GM21381 (cell line): ENCODE measurements around the gene CDH18.
"Not testable (repeated sequence)": the region's sequence is repeated elsewhere in the genome, so short reads cannot be mapped to it uniquely, and the experiment has no call there.

Source experiments
- ATAC-seq: cut with Tn5 transposase; IDR thresholded peaks from one replicate; pipeline ENCODE4 v1.9.1; 2021; ENCODE audit warnings: mild to moderate bottlenecking, moderate library complexity; ENCODE audit not compliant: unreplicated experiment

Gene CDH18

GRCh38 chr5:19865336-19866089 lies 122.5 kb downstream of the CDH18 start:
- no peak for ATAC-seq

DNA sequence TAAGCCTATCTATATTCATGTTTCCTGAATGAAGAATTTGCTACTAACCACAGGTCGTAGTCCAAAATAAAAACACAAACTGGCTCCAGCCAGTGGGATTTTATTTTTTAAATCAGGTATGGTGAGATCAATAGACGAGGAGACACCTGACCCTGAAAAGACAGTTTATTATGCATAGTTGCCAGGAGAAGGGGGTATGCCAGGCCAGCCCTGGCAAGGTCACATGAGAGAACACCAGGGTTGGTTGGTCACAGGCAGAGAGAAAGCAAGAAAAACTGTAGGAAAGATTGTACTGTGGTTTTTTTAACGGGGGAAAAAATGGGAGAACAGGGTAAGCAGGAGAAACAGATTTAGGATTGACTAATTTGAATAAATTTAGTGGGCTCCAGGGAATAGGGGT lies 125.3 kb downstream of the CDH18 start:
- ATAC-seq = no peak

- ATAC-seq = no peak
Observed at GRCh38 chr5:19859020-19859419, 129.0 kb downstream of the CDH18 start.

DNA sequence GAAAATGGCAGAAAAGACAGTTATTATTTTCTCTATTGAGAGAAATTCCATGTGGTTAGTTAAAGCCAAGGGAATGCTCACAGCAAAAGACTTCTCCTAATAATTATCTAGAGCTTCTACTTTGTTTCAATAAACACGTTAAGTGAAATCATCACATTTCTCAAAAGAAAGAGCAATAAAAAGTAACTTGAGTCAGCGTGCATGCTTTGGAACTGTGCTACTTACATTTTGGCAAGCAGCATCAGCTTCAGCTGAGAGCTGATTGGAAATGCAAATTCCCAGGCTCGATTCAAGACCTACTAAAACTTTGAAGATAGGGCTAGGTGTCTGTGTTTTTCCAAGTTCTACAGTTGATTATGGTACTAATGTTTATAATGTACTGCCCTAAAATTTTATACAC lies 132.1 kb downstream of the CDH18 start:
- ATAC-seq = no peak

GRCh38 chr5:19855453-19855852 lies 132.5 kb downstream of the CDH18 start:
- no peak for ATAC-seq

GRCh38 chr5:19855031-19855430 lies 133.0 kb downstream of the CDH18 start:
- ATAC-seq = no peak

DNA sequence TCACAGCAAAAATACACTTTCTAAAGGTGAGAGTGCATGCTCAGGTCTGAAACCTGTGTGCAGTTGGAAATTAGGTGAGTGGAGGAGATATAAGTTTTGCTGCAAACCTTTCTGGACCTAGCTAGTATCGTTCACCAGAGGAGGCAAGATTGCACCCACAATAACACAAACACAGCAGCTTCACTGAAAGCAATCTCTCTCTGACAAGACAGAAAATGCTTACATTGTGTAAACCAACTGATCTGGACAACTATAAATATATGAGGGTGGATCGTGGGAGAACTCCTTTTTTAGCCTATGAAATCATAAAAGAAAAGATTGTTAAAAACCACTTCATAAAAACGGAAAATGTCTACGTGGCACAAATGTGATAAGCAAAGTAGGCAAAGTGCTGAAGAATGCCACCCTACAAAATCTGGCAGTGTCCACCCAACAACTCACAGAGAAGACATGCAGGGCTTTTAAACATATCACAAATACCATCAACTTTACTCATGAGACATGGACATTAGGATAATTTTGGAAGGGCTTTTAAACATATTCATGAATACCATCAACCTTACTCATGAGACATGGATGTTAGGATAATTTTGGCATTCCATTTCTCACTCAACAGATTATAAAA lies 134.3 kb downstream of the CDH18 start:
- no peak for ATAC-seq

DNA sequence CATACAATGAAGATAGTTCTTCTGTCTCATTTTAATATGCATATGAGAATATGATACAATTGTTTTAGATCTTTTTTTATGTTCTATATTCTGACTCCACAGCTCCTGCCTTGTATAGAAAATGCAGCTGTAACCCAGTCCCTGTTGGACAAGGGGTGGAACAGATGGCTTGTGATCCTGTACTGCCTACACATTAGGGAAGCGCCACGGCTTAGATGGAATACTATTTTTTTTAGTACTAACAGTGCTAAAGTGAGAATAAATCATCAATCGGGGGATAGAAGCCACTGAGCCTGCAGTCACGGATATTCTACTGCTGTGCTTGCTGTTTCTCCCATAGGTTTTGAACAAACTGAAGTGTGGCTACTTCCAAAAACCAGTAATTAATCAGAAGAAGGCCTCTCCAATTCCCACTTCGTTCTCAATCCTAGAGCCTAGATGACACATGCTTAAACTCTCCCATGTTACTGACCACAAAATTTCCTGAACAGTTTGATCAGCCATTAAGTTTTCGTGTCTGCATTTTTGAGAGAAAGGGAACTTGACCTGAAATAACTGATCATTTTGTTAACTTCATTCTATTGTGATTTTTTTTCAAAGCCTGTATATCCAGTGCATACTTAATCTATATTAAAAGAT lies 150.3 kb downstream of the CDH18 start:
- no peak for ATAC-seq

DNA sequence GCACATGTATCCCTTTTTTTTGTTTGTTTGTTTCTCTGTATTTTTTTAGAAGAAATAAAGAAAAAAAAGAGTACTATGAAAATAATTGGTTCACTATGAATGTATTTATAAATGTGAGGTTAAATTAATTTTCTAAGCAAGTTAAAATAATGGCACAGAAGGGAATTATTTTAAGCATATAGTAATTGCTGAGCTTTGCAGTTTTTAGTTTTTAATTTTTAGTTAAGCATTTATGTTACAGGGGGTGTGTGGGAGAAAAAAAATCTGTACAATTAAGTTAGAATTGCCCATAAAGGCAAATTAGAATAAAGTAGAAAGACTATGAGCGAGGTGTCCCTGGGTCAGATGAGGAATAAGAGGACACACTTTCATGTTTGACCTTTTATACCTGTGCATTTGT lies 152.6 kb downstream of the CDH18 start:
- ATAC-seq = no peak

DNA sequence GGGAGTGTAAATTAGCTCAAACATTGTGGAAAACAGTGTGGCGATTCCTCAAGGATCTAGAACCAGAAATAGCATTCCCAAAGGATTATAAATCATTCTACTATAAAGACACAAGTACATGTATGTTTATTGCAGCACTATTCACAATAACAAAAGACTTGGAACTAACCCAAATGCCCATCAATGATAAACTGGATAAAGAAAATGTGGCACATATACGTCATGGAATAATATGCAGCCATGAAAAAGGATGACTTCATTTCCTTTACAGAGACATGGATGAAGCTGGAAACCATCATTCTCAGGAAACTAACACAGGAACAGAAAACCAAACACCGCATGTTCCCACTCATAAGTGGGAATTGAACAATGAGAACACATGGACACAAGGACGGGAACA lies 175.3 kb downstream of the CDH18 start:
- not testable (repeated sequence) for ATAC-seq

- ATAC-seq = no peak
Observed at GRCh38 chr5:19806756-19807155, 181.2 kb downstream of the CDH18 start.

DNA sequence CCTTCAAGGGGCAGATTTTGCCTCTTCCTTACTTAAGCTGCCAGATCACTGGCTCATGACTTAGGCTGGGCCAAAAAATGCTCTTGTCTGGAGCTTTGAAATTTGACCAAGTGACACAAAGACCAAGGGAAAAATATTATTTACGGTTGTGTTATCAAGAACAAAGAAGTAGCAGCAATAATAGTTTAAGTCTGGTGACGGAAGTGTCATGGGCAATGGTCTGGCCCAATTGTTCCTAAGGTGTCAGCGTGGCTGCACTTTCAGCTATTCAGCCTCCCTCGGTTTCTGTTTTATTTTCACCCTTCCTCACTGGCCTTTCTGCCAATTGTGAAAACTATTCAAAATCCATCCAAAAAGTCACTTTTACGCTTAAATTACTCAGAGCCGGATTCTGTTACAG lies 185.3 kb downstream of the CDH18 start:
- ATAC-seq = no peak

DNA sequence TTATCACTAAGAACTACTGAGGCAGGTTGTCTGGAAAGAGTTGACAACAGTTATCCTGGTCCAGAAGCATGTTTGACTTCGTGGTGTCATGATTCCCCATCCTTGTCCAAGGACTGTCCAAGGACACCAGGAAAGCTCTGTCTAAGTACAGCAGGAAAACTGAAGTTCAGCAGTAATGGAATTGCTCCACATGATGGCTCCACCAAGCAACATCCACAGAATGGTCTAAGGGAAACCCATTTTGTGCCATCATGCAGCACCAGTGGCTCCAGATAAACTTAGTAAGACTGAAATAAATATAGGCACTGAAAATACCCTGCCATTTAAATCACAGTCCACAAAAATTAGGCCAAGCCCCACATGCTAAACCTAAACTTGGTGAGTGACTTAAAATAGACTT lies 192.8 kb downstream of the CDH18 start:
- ATAC-seq = no peak

- ATAC-seq = no peak
Observed at GRCh38 chr5:19790829-19791466, 197.1 kb downstream of the CDH18 start.

- no peak for ATAC-seq
Observed at GRCh38 chr5:19782566-19782965, 205.4 kb downstream of the CDH18 start.

DNA sequence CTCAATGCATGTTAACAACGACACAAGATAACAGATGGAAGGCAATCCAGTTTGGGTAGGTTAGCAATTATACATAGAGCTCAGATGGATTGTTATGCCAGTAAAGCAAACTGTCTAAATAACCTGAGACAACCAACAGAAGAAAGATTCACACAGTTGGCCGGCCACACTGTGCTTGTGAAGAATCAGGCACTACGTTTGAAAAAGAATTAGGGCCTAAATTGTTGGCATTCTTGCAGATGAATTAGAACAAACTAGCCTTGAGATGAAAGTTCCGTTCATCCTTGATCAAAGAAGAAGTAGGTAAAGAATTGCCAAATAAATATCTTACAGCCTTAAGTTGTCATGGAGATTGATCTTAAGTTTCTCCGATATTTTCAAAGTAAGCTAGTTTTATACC lies 210.6 kb downstream of the CDH18 start:
- no peak for ATAC-seq

- not testable (repeated sequence) for ATAC-seq
Observed at GRCh38 chr5:19776886-19777285, 211.1 kb downstream of the CDH18 start.

DNA sequence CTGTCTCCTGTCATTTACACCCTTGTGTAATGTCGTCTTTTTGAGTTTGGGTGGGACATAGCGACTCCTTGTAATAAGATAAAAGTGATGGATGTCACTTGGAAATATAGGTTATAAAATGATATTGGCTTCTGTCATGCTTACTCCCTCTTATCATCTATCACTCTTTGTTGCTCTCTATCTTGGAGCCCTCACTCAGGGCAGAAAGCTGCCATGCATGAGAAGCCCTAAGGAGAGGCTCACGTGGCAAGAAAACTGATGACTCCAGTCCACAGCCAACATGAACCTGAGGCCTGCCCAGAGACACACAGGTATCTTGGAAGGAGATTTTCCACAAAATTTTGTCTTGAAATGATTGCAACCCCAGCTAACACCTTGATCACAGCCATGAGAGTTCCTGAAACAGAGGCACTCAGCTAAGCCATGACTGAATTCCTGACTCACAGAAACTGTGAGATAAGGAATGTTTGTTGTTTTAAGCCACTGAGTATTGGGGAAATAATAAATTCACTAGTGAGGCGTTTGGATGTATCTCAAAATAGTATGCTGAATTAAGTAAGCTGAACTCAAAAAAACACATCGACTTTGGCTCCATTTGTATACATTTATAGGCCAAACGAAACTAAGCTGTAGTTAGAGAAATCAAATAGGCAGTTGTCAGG lies 216.7 kb downstream of the CDH18 start:
- ATAC-seq = no peak

GRCh38 chr5:19770396-19770795 lies 217.6 kb downstream of the CDH18 start:
- no peak for ATAC-seq

- ATAC-seq = no peak
Observed at GRCh38 chr5:19767987-19768386, 220.0 kb downstream of the CDH18 start.

- ATAC-seq = no peak
Observed at GRCh38 chr5:19753579-19753978, 234.4 kb downstream of the CDH18 start.
